ES-I3 (cell line): ENCODE results near the gene ATIC.

Experiments
- H3K36me3 ChIP-seq: 2 replicates; pipeline ENCODE4 v1.6.1; 2013; ENCODE audit warnings: mild to moderate bottlenecking, low read length, control low read depth, moderate library complexity; ENCODE audit not compliant: insufficient read depth
- H3K4me1 ChIP-seq: 2 replicates; pipeline ENCODE4 v1.6.1; 2013; ENCODE audit warnings: mild to moderate bottlenecking, control low read depth, low read length; ENCODE audit not compliant: insufficient read depth
- H3K9ac ChIP-seq: 2 replicates; pipeline ENCODE4 v1.6.1; 2013; ENCODE audit warnings: low read depth, mild to moderate bottlenecking, low read length, moderate library complexity
- H3K9me3 ChIP-seq: 2 replicates; pipeline ENCODE4 v1.6.1; 2013; ENCODE audit warnings: mild to moderate bottlenecking, low read length, moderate library complexity; ENCODE audit not compliant: control insufficient read depth, insufficient read depth

Gene ATIC

DNA sequence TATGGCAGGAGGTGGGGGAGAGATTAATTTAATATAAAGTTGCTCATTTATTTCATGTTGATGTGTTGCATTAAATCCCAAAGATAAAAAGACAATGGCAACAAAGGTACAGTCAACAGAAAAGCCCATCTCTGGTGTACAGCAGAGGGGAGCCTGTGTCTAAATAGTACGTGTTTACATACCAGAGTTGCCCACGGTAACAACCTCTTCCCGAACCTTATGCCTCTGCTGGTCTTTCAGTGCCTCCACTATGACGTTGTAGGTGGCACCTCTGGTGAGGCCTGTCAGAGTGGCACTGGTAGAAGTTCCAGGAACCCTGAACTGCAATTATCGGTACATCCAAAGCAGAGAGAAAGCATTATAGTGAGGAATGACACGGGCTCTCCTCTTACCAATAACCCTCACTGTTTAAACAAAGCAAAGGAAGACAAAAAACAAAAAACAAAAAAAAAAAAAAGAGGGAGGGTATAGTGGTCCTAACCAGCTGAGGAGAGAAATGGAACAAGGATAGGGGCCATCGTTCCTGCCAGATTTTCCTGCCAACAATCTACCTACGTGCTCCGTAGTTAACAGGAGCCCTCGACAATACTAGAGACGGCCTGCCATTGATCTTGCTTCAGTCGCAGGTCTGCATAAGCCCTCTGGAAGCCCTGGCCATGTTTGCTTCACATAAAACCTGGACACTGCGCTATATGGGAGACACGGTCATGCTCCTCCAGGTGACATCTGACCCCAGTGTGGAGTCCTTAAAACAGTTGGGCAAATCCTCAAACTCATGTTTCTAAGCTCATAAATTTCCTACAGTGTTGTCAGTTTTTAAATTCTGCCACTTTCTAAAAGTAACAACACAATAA, 58.5 kb downstream of the ATIC start:
- H3K36me3 ChIP-seq = peaks cover 13% of the 10 kb centered on the region
- no peak overlapping the region for H3K9ac ChIP-seq
- H3K4me1 ChIP-seq = no peaks in the 10 kb centered on the region
- H3K9me3 ChIP-seq = no peaks in the 10 kb centered on the region

DNA sequence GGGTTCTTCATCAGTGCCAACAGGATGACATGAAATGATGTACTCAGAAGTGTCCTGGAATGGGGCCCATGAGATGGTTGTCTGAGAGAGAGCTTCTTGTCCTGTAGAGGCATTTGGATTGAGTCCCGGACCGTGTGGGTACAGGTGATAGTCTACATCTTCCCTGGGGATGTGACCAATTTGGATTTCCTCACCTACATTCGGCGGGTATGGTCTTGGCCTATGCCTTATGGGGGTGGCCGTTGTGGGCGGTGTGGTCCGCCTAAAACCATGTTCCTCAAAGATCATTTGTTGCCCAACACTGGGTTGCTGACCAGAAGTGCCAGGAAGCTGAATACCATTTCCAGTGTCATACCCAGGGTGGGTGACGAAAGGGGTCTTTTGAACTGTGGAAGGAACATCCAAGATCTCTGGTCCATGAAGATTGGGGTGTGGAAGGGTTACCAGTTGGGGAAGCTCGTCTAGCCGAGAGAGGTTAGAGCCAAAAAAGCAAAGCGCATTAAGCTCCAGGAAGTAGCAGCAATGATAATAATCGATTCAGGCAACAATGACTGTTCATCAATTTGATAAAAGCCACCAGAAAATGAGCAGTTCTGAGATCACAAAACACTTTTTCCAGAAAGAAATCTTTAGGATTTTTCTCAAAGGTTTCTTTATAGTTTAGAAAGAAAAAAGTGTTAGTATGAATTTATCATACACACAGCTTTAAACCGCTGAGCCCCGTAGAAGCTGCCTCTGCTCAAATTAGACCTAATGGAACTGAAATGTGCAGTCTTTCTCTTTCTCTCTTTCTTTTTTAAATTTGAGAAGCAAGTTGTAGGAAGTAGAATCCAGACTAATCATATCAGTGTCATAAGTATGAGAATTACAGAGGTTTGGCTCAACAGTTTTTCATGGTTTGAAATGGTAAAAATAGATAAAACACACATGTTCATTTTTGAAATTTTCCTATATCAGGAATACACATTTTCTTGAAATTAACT, 60.3 kb downstream of the ATIC start:
- H3K9ac ChIP-seq = no peak overlapping the region
- H3K36me3 ChIP-seq = peaks cover 10% of the 10 kb centered on the region
- H3K4me1 ChIP-seq = no peaks in the 10 kb centered on the region
- H3K9me3 ChIP-seq = no peaks in the 10 kb centered on the region

- H3K4me1 ChIP-seq = no peaks in the 10 kb centered on the region
- H3K9ac ChIP-seq = no peak overlapping the region
- peaks cover 10% of the 10 kb centered on the region for H3K36me3 ChIP-seq
- no peaks in the 10 kb centered on the region for H3K9me3 ChIP-seq
Measured at GRCh38 chr2:215372968-215373649, 61.2 kb downstream of the ATIC start.

DNA sequence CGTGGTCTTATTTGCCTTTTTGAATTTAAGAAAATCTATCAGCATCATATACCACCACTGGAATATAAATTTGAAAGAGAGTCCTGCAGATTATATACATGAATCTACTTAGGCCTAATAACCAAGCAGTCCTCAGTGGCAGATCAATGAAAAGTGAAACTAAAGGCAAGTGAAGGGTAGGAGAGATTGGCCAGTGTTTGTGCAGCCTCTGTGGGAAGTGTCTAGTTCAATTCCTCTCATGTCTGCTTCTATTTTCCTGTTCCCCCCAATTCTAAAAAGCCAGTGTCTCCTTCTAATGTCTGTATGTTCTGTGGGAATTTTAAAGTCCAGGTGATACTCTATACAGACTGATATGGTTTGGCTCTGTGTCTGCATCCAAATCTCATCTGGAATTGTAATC, 62.1 kb downstream of the ATIC start:
- no peaks in the 10 kb centered on the region for H3K4me1 ChIP-seq
- no peak overlapping the region for H3K9ac ChIP-seq
- no peaks in the 10 kb centered on the region for H3K9me3 ChIP-seq
- peaks cover 12% of the 10 kb centered on the region for H3K36me3 ChIP-seq

- Histone ChIP-seq H3K36me3 (peaks cover 13% of the 10 kb centered on the region), H3K4me1 (no peaks in the 10 kb centered on the region), H3K9ac (no peak overlapping the region), H3K9me3 (no peaks in the 10 kb centered on the region)
Measured at GRCh38 chr2:215374642-215375466, 63.0 kb downstream of the ATIC start.

GRCh38 chr2:215375467-215375830, 63.6 kb downstream of the ATIC start:
- Histone ChIP-seq H3K9ac (no peak overlapping the region), H3K4me1 (no peaks in the 10 kb centered on the region), H3K36me3 (peaks cover 13% of the 10 kb centered on the region), H3K9me3 (no peaks in the 10 kb centered on the region)

- H3K4me1 ChIP-seq = no peaks in the 10 kb centered on the region
- no peak overlapping the region for H3K9ac ChIP-seq
- H3K36me3 ChIP-seq = peaks cover 13% of the 10 kb centered on the region
- H3K9me3 ChIP-seq = no peaks in the 10 kb centered on the region
Measured at GRCh38 chr2:215376103-215376780, 64.4 kb downstream of the ATIC start.

GRCh38 chr2:215377283-215377682, 65.4 kb downstream of the ATIC start:
- Histone ChIP-seq H3K9ac (no peak overlapping the region), H3K9me3 (no peaks in the 10 kb centered on the region), H3K36me3 (peaks cover 20% of the 10 kb centered on the region), H3K4me1 (no peaks in the 10 kb centered on the region)

DNA sequence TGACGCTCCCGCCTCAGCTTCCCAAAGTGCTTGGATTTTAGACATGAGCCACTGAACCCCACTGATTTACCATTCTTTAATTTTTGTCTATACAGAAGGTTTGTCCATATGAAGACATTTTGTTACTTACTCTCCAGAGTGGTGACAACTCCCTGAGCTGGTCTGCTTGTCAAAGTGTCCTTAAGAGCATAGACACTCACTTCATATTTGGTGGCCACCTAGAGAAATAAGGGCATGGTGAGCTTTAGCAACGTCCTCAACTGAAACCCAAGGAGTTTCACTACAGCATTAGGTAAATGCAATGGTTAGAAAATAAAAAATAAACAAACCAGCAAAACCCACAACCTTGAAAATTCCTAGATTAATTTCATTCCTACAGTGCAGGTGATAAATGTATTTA, 66.2 kb downstream of the ATIC start:
- Histone ChIP-seq H3K4me1 (no peaks in the 10 kb centered on the region), H3K9ac (no peak overlapping the region), H3K9me3 (no peaks in the 10 kb centered on the region), H3K36me3 (peaks cover 20% of the 10 kb centered on the region)

DNA sequence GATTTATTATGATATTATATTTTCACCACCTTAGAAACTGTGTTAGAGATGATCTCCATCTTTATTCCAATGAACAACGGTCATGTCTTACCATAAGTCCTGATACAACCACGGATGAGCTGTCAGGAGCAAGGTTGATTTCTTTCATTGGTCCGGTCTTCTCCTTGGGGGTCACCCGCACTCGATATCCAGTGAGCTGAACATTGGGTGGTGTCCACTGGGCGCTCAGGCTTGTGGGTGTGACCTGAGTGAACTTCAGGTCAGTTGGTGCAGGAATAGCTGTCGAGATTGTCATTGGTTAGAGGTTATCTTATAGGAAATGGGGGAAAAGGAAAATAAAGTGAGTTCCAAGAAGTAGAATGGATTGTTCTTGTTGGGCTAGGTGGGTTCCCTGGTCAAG, 67.2 kb downstream of the ATIC start:
- Histone ChIP-seq H3K9ac (no peak overlapping the region), H3K9me3 (no peaks in the 10 kb centered on the region), H3K4me1 (no peaks in the 10 kb centered on the region), H3K36me3 (peaks cover 20% of the 10 kb centered on the region)

- H3K36me3 ChIP-seq = peaks cover 18% of the 10 kb centered on the region
- H3K4me1 ChIP-seq = no peaks in the 10 kb centered on the region
- no peaks in the 10 kb centered on the region for H3K9me3 ChIP-seq
- H3K9ac ChIP-seq = no peak overlapping the region
Measured at GRCh38 chr2:215379948-215380347, 68.1 kb downstream of the ATIC start.

GRCh38 chr2:215380699-215381098, 68.8 kb downstream of the ATIC start:
- no peaks in the 10 kb centered on the region for H3K4me1 ChIP-seq
- H3K9me3 ChIP-seq = no peaks in the 10 kb centered on the region
- no peak overlapping the region for H3K9ac ChIP-seq
- H3K36me3 ChIP-seq = peaks cover 15% of the 10 kb centered on the region

GRCh38 chr2:215382011-215382410, 70.2 kb downstream of the ATIC start:
- Histone ChIP-seq H3K9me3 (no peaks in the 10 kb centered on the region), H3K9ac (no peak overlapping the region), H3K4me1 (no peaks in the 10 kb centered on the region), H3K36me3 (peaks cover 15% of the 10 kb centered on the region)
